SK-N-DZ (cell line): Measurements from ENCODE around the gene PPWD1.

Experiments
- DNase-seq: peaks from one replicate; pipeline ENCODE4 v3.0.0-alpha.2; 2015; ENCODE audit warnings: low spot score
- small RNA-seq, 2 experiments: library from RNA; depleted of rRNA; stranded (forward); fragments of <200 nt; gene quantifications; one replicate each; pipeline ENCODE3, GENCODE V24; 2014

The PPWD1 gene

GRCh38 chr5:65623482-65623881 is 60.4 kb downstream of the PPWD1 start:
- DNase-seq: no peak

GRCh38 chr5:65624025-65624570 is 61.0 kb downstream of the PPWD1 start, which contains the start of gene TRIM23:
Gene TRIM23 (minus strand): TSS chr5:65624333. CDS start chr5:65624274, 59 bp downstream.
- peak; percentile 95 for DNase-seq

- DNase-seq: peak; percentile 94
These were observed 61.8 kb downstream of the PPWD1 start, which contains the start of the genes SHLD3 and TRAPPC13 for GRCh38 chr5:65624571-65625555. Gene SHLD3 (plus strand): TSS chr5:65625027. CDS start chr5:65629588, 4,561 bp downstream. Gene TRAPPC13 (plus strand): TSS chr5:65625027. CDS start chr5:65625061, 34 bp downstream.

- DNase-seq: no peak
These were observed 62.6 kb downstream of the PPWD1 start for GRCh38 chr5:65625743-65626142.

GRCh38 chr5:65630981-65631380 is 67.9 kb downstream of the PPWD1 start:
- no peak for DNase-seq

Small RNAs within 50 kb of the gene (small RNA-seq; reads per million reads assigned to genes)
- gene RNU6-540P: 0 reads per million in 2 experiments
